GM06990 (cell line): ENCODE measurements around the gene CTIF.

Experiments used
- DNase-seq: peaks from one replicate; pipeline ENCODE4 v3.0.0-alpha.2; 2011; ENCODE audit not compliant: insufficient read length; ENCODE audit errors: extremely low read depth
- H3K27me3 ChIP-seq: replicated peaks from 2 replicates; pipeline ENCODE4 v1.6.0; 2011; ENCODE audit warnings: low read length; ENCODE audit not compliant: control insufficient read depth, insufficient read depth
- H3K36me3 ChIP-seq: 2 replicates; pipeline ENCODE4 v1.5.1; 2011; ENCODE audit warnings: low read length; ENCODE audit not compliant: control insufficient read depth, insufficient read depth
- H3K4me3 ChIP-seq: replicated peaks from 2 replicates; pipeline ENCODE4 v1.5.1; 2011; ENCODE audit warnings: low read depth, mild to moderate bottlenecking, control low read depth, low read length
- CTCF ChIP-seq: IDR thresholded peaks from 2 replicates; pipeline ENCODE4 v1.5.1; 2011; ENCODE audit warnings: low read length, control low read depth, mild to moderate bottlenecking, inconsistent platforms; ENCODE audit not compliant: insufficient read depth, poor library complexity, severe bottlenecking

Gene CTIF

DNA sequence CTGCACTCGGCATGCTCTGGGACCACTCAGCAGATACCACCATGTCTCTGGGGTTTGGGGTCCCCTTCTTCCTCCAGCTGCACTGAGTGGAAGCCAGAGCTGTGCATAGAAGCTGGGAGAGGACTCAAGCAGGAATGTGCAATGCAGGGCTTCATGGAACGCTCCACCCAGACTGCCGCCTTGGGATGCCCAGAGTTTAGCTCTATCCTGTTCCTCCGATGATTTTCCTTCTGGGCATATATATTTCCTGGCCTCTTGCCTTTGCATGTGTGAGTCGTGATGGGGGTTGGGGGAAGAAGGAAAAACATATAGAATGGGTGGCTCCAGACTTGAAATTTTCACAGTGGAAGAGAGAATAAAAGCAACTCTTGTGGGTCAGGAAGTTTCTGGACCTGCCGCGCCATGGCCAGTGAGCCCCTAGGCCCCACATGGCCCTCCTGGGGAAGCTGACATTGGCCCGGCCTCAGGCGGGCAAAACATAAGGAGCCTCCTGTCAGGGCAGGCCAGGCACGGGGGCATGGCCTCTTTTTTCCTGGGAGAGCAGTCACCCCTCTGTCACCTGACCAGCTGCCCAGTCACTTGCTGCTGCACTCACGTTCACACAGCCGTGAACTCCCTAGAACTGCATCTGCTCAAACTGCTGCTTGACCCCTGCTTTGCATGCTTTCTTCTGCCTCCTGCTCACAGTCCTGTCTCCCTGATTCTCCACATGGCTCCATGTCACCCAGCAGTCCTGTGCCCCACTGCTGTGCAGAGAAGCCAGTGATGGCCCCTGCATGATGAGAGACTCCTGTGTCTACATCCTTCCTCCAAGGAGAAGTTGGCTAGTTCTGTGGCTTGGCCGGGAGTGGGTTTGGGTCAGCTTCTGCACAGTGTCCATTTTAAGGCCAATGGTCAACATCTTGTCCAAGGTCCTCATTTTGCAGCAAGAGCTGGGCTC is 197.8 kb downstream of the CTIF start:
- Histone ChIP-seq H3K27me3 (no peaks in the 10 kb centered on the region), H3K36me3 (no peaks in the 10 kb centered on the region), H3K4me3 (no peak overlapping the region)
- TF ChIP-seq CTCF, result no peak
- no peak for DNase-seq

DNA sequence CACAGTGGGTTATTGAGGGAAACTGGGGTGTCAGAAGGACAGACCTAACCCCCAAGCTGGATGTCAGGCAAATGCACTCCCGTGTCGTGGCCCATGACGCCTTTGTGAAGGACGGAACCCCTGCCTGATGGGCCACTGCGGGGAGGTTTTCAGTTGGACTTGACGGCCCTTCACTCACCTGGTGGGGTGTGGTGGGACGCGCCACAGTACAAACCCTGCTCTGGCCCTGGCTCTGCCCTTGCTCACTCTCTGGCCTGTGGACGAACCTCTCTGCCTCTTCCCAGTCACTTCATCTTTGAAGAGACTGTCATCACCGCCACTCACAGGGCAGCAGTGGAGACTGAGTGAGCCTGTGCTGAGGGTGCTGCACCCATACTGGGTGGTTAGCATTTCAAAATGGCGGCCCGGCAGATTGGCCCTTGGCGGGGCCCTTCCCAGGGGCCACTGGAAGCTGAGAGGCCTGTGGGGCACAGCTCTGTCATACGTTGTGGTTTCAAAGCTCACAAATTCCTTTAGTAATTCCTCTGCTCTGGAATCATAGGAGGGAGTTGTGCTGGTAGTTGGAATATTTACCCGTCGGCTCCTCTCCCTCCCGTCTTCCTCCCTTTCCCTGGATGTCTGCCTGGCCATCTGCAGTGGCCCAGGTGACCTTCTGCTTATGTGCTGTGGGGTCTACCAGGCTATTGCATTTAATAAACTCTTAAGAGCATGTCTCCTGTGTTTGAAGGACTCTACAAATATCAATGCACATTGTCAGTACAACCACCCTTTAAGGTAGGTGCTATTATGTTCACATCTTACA is 200.6 kb downstream of the CTIF start:
- TF ChIP-seq CTCF, result no peak
- no peaks in the 10 kb centered on the region for H3K27me3 ChIP-seq
- no peak for DNase-seq
- H3K36me3 ChIP-seq, result no peaks in the 10 kb centered on the region
- no peak overlapping the region for H3K4me3 ChIP-seq

DNA sequence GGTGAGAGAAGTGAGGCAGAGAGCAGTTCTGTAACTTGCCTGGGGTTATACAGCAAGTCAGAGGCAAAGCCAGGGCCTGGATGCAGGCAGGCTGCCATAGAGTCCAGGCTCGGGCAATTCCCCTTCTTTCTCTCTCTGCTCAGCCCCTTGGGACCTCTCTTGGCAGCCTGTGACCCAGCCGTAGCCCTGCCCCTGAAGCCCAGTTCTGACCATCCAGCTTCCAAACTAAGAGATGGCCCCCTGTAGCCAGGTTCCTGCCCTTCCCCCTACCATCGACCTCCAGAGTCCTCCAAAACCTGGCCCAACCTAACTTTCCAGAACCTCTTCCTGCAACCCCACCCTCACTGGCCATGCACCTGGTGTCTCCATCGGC is 201.2 kb downstream of the CTIF start:
- TF ChIP-seq CTCF, result no peak
- H3K27me3 ChIP-seq, result no peaks in the 10 kb centered on the region
- H3K36me3 ChIP-seq, result no peaks in the 10 kb centered on the region
- H3K4me3 ChIP-seq, result no peak overlapping the region
- no peak for DNase-seq

DNA sequence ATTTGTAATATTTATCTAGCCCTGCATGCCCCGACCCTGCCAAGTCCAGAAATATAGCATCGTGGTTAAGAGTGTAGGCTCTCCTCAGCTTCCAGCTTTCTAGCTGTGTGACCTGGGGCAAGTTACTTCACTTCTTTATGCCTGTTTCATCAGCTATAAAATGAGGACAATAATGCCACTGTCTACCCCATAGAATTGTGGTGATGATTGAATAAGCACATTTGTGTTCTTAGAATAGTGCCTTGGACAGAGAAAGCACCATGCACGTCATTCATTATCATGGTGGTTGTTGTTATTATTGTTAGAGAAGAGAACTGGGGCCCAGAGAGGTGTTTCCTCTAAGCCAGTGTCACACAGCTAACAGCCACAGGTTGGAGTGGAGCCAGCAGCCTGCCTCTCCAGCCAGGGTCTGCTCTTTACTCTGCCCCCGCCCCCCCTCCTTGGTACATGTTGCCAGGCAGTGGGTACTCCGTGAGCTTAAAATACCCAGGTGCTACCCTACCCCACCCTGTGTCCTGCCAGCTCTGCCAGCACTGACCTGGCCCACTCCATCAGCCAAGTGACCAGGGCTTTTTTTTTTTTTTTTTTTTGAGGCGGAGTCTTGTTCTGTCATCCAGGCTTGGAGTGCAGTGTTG is 202.1 kb downstream of the CTIF start:
- Histone ChIP-seq H3K4me3 (no peak overlapping the region), H3K27me3 (no peaks in the 10 kb centered on the region), H3K36me3 (no peaks in the 10 kb centered on the region)
- no peak for DNase-seq
- TF ChIP-seq CTCF, result no peak

- DNase-seq, result no peak
- no peak overlapping the region for H3K4me3 ChIP-seq
- no peaks in the 10 kb centered on the region for H3K36me3 ChIP-seq
- H3K27me3 ChIP-seq, result no peaks in the 10 kb centered on the region
- no peak for TF ChIP-seq CTCF
These were observed 203.0 kb downstream of the CTIF start for GRCh38 chr18:48741866-48742265.
